Stimulated activated CD8-positive, alpha-beta memory T cell treated with anti-CD3 and anti-CD28 coated beads, Interleukin-7, amount 100 ng/mL, for 1 hour (primary cell): ENCODE data around the gene ANKRD40.
A peak's percentile ranks its signal among the peaks of the same experiment; 100 is the strongest.
"Not testable (repeated sequence)": the region's sequence is repeated elsewhere in the genome, so short reads cannot be mapped to it uniquely, and the experiment has no call there.

Experiments used
- DNase-seq, 2 donors: peaks; one replicate each; pipeline ENCODE4 v3.0.0-alpha.2; 2020; ENCODE audit warnings: low read depth in 2 of 2

ANKRD40 gene, protein sequence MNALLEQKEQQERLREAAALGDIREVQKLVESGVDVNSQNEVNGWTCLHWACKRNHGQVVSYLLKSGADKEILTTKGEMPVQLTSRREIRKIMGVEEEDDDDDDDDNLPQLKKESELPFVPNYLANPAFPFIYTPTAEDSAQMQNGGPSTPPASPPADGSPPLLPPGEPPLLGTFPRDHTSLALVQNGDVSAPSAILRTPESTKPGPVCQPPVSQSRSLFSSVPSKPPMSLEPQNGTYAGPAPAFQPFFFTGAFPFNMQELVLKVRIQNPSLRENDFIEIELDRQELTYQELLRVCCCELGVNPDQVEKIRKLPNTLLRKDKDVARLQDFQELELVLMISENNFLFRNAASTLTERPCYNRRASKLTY

DNA sequence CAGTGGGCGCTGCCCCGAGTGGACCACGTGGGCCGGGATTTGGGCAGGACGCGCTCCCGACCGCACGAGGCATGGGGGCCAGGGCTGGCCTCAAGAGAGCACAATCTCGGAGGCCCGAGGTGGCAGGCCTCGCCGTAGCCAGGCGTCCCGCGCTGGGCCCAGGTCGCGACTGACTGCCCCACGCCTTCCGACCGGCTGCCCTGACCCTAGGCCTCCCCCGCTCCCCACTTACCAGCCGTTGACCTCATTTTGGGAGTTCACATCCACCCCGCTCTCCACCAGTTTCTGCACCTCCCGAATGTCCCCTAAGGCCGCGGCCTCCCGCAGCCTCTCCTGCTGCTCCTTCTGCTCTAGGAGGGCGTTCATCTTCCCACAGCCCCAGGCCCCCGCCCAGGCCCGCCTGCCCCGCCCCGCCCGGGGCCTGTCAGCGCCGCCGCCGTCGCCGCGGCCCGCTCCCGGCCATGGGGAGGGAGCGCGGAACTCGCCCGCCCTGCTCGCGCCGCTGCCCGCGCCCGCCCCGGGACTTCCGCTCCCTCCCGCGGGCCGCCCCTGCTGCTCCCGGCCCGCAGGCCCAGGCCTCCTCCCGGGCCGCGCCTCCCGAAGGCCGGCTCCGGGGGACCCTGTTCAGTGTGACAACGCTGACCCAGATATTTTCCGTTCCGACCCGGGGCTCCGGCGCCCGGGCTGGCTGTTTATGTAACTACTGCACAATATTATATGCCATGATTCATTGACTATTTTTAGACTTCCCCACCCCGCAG lies at the start of gene ANKRD40:
TSS of gene ANKRD40 (minus strand) at position 626 of the 761 bp plus-strand sequence. CDS start at position 366, 260 bp downstream.
- peak; percentile 77 to 82 for DNase-seq

DNA sequence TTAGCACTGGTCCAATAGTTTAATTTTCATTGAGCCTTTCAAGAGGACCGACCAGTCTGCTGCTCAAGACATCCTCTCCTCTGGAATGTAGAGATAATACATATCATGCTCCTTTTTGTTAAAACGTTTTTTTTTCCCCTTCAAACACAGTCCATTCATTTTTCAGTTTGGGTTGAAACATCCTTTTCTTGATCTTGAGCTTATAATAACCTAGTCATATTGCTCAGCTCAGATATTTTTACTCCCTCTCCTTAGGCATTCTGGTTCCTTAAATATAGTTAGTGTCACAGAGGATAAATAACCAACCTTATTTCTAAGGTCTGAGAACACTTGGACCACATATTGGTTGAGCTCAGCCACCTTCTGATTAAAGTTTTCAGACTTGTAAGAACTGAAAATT lies 46.8 kb upstream of the ANKRD40 start:
- no peak for DNase-seq

DNA sequence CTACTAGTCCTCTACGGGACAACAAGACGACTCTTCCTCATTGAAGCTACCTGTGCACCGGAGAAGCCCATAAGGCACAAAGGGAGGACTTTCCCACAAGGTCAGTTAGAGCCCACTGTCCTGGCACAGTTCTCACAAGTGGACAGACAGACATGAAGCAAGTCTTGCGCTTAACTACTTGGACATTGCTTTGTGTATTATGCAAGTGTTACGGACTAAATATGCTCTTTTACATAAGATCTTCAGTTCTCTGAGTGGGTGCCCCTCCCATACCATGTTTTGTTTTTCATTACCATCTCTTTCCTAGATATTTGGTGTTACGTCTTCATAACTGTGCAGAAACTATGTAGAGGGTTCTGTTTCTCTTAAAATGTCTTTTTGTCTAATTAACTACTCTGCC lies 41.5 kb upstream of the ANKRD40 start:
- DNase-seq, result no peak

DNA sequence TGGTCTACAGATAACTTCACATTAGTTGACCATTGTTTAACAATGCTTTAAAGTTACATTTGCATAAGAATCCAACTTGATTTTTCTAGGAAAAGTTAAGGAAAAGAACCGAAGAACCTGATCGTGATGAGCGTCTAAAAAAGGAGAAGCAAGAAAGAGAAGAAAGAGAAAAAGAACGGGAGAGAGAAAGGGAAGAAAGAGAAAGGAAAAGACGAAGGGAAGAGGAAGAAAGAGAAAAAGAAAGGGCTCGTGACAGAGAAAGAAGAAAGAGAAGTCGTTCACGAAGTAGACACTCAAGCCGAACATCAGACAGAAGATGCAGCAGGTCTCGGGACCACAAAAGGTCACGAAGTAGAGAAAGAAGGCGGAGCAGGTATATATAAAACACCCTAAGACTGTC lies 37.9 kb upstream of the ANKRD40 start:
- DNase-seq, result no peak

DNA sequence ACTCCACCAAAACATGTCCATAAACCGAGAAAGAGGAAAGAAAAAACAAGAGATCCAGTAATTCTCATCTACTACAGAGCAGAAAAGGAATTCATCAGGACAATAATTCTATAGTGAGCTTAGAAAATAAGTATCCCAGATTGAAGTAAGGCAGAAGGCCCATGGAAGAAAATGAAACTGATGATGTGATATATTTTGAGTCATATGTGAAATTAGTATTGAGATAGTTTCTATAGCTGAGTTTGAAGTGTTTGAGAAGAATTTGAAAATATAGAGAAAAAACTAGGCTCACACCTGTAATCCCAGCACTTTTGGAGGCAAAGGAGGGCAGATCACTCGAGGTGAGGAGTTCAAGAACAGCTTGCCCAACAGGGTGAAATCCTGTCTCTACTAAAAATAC lies 31.4 kb upstream of the ANKRD40 start:
- DNase-seq, result no peak

DNA sequence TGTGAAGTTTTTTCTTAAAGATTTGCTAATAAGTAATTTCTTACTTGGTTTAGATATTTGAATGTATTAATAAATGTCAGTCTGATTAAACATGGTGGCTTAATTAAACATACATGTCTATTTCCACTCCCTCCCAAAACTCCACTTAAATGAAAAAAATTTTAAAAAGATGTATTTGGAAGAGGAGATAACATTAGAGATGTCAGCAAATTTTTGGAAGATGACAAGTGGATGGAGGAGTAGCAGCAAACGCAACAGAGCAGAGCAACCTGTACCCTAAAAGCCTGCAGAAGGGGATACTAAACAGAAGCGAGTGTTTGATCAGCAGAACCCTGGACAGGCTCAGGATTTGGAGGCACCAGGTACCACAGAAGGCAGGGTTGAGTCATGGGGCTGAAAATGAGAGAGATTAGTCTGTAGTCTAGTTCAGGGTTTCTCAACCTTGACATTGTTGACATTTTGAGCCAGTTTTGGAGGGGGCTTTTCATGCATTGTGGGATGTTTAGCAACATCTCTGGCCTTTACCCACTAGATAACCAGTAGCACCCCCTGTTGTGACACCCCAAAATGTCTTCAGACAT lies 29.5 kb upstream of the ANKRD40 start:
- no peak for DNase-seq

DNA sequence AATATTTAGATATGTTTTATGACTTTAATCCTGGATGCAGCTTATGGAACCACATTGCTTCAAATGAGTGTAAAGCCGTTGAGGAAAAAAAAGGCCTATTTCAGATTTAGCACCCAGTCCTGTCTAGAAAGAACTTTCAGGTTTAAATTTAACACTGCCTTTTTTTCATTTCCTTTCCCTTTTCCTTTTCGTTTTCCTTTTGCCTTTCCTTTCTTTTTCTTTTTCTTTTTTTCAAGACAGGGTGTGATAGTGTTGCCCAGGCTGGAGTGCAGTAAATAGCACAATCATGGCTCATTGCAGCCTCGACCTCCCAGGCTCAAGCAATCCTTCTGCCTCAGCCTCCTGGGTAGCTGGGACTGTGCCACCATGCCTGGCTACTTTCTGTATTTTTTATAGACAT lies 27.6 kb upstream of the ANKRD40 start:
- no peak for DNase-seq

DNA sequence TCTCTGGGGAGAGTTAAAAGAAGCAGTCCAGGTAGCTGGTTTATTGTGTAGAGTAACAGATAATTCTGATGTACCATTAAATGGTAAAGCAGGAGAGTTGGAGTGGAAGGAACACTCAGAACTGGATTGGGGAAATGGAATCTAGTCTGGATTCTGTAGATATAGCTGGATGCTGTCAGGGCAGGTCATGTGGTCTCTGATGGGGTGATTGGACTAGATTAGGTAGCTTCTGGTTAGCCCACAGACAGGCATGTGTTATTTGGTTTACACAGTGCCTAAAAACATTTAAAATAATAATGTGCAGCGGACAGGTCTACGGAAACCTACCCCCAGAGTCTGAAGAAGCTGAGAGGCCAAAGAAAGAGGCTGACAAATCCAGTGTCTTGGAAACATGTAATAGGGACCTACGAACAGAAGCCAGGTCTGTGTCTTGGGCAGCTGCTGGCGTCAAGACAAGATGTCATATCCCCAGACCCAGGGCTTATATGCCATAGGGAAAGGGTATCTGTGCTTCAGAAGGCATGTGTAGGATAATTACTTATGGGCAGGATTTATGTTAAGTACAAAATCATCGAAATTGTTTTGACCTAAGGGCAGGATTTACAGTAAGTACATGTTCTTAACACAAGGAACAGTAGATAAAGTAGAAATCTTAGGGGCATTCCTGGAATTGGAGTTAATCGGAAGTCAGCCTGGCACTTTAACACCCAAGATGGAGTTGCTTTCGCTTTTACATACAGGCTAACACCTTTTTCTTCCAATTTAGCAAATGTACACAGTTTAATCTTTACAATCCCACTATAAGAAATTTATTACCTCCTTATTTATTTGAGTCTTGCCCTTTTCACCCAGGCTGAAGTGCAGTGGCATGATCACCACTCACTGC lies 24.1 kb upstream of the ANKRD40 start:
- no peak for DNase-seq

DNA sequence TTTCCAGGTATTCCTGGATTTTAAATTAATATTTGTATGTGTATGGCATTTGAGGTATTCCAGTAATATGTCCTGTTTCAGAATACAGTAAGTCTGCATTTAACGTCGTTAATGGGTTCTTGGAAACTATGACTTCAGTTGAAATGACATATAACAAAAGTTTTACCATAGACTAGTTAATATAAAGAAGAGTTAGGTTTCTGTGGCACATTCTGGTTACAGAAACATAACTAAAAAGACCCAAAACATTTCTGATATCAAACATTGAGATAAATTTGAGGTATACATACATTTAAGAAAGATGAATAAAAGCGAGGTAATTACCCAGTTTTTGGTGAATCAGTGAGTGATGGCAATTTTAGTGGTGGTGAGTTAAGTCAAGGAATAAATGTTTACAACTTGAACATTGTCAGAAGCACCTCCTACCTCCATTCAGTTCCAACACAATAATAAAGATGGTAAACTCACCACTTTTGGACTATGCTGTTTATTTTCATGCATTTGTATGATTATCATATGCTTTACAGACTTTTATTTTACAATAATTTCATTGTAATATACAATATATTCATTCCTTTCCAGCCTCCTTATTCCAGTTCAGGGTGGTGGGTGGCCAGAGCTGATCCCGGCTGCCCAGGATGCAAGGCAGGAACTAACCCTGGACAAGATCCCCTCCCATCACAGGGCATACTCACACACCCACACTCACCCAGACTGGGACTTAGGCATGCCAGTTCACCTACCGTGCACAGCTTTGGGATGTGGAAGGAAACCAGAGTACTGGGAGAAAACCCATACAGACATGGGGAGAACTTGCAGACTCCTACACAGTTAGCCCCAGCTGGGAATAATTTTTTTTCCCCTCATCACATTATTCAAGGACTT lies 21.4 kb upstream of the ANKRD40 start:
- DNase-seq, result no peak

DNA sequence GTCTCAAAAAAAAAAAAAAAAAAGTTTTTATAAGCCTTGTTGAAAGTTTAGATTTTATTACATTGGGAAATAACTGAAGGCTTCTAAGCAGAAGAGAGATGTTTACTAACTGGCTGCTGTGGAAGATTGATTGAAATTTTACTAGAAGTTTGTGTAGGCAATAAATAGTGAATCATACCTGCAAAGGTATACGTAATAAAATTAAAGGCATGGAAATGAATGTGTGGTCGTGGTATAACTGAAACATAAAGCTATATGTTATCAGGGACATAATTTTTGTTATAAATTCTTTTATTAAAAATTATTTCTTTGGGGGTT lies 20.4 kb upstream of the ANKRD40 start:
- no peak for DNase-seq

DNA sequence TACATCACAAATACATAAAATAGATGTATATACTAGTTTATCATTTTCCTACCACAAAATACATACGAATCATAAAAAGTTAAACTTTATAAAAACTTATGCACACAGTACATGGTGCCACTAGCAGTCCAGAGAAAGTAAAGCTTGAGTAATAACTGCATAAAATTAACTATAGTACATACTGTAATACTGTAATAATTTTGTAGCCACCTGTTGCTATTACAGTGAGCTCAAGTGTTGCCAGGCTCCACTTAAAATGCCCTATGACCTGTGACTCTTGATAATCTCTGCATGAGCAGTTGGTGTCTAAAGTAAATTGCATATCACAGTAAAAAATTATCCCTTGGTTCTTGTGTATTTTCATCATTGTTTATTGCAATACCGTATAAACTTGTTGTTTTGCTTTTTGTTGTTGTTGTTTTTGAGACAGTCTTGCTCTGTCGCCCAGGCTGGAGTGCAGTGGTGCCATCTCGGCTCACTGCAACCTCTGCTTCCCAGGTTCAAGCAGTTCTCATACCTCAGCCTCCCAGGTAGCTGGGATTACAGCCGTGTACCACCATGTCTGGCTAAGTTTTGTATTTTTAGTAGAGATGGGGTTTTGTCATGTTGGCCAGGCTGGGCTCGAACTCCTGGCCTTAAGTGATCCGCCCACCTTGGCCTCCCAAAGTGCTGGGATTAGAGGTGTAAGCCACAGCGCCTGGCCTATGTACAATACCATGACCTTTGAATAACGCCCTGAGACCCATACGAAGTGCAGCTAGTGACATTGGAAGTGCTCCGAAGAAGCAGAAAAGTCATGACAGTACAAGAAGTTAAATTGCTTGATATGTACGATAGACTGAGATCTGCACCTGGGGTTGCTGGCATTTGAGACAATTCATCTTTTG lies 18.3 kb upstream of the ANKRD40 start:
- DNase-seq, result no peak

DNA sequence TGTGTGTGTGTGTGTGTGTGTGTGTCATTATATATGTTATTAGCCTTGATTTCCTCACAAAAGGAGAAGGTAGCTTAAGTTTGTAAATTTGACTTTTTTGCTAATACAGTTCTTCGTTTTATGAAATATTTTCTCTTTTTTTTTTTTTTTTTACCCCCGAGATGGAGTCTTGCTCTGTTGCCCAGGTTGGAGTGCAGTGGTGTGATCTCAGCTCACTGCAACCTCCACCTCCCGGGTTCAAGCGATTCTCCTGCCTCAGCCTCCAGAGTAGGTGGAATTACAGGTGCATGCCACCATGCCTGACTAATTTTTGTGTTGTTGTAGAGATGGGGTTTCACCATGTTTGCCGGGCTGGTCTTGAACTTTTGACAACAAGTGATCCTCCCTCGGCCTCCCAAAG lies 16.9 kb upstream of the ANKRD40 start:
- DNase-seq, result not testable (repeated sequence)

DNA sequence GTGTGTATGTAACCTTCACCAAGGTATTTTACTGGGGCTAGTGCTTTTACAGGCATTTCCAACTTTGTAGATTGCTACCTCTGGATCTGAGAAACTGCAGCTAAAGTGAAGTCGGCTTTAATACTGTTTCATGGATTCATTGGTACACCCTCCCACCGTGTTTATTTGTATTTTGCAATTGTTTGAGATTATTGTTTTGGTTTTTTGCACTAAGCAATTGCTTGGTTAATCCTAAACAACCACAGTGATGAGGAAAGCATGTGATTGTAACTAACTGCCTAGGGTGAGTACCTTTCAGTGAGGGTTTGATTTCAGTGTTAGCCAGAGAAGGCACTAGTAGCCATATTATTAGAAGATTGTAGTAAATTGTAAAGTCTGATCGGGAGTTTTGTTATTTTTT lies 15.0 kb upstream of the ANKRD40 start:
- no peak for DNase-seq

DNA sequence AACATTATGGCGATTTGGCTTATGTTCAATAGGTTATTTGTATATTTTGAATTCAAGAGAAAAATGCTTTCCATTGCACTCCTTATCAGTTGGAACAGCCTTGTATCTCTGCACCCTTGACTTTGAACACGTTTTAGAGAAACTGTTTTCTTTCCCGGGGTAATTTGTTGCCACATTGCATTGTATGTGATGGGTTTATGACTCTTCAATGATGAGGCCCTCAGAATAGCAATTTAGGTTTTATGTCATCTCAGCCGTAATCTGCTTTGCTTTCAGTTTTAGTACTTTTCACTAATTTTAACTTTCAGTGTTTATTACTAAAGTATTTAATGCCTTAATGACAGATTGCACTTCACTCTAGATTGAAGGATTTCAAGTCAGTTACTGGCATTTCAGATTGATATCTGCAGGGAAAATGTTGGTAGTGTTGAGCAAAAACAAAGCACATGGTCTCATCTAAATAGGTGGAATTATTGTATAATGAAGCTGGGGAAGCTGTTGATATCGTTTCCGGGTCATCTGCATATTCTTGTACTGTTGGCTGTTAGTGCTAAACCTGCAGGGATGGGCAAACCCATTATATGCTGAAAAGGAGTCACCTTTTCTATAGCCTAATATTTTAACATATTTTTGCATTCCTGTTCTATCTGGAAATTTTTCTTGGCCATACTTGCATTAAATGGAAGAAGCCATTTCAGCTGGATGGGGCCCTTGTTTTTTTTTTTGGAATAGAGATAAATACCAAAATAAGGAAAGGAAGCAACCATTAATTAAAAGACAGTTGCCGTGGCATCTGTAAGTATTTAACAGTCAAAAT lies 13.7 kb upstream of the ANKRD40 start:
- no peak for DNase-seq

DNA sequence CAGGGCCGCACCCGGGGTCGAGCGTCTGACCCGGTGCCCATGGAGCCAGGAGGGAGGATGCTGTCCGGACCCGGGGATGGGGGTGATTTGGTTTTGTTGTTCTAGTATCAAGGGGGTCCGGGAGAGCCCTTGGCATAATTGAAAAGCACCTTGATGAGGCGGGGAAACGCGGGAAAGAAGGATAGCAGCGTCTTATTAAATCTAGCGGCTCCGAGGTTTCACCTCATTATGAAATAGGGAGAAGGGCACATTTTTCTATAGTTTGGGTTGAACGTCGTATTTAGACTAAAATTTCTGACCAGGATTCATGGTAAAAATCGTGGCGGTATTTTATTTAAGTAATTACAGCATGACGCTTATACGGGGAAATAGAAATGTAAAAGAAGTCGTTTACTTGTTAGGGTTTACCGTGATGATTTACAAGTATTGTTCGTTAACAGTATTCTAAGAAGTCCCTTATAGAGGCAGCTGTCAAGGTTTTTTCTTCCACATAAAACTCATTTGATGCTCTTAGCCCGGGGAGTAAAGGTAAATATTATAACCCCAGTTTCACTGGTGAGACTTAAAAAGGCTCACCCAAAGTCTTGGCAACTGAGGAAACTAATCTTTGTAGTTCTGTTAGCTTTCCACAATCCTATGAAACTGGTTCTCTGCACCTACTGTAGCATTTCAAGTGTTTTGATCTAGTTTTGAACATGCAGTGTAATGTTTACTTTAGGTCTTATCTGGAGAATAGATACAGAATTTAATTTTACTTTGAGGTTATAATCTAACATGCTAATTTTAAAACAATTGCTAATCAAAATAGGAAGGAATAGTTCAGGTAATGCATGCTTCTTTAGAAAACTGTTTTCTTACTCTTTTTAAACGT lies 12.4 kb upstream of the ANKRD40 start:
- DNase-seq, result no peak

DNA sequence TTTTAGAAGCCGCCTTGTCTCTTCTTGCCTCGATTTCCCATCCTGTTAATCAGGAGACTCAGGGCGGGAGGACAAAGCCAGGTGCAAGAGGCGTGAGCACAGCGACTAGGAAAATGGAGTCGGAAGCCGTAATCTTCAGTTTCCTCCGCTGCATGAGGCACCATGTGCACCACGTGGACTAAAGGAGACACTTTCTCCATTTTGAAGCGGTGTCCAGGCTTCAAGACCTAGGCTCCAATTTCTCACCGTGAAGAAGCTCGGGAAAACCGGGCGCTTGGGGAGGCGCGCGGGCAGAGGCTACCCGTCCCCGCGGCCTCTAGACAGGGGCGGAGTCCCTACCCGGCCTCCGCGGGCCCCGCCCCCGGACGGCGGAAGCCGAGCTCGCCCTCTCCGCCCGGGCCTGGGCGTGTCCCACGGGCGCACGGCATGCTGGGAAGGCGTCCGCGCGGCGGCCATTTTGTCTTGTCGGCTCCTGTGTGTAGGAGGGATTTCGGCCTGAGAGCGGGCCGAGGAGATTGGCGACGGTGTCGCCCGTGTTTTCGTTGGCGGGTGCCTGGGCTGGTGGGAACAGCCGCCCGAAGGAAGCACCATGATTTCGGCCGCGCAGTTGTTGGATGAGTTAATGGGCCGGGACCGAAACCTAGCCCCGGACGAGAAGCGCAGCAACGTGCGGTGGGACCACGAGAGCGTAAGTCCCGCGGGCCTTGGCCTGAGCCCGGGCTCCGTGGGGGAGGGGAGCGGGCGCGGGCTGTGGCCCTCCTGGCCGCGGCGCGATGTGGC lies 11.6 kb upstream of the ANKRD40 start, which contains the start of gene LUC7L3:
TSS of gene LUC7L3 (plus strand) at position 460 of the 780 bp plus-strand sequence. CDS start at position 590, 130 bp downstream.
- DNase-seq, result peak; percentile 85 to 88

DNA sequence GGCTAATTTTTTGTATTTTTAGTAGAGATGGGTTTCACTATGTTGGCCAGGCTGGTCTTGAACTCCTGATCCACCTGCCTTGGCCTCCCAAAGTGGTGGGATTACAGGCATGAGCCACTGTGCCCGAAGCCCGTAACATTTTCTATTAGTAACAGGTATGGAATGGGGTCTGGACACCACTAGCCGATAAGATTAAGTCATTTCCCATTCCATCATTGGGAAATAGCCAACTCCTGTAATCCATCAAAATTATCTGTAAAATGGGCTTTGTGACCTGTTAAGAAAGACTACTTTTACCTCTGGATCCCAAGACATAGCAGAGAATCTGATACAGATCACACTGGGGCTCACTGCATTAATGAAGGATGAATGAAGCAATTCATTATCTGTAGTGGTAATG lies 7.8 kb upstream of the ANKRD40 start:
- no peak for DNase-seq
